B cell (primary cell): ENCODE data around the gene ZFP36L1. TPM values are rescaled to one million over a fixed set of nuclear protein-coding genes. Genes with fewer than 3 reads are reported as not detected.

Source experiments
- ATAC-seq: fragments of 200-7000 bp; cut with Tn5 transposase; one replicate; pipeline ENCODE4 v1.10.0; 2021; ENCODE audit warnings: low read depth, mild to moderate bottlenecking, moderate number of reproducible peaks, moderate library complexity
- CTCF ChIA-PET: fragments of 350-600 bp; sonication (Branson Sonifier 250); formaldehyde crosslinking; loops from one replicate; lab custom pipeline; 2021; ENCODE audit warnings: antibody characterized with exemption, inconsistent platforms; lab: Charles Lee
- POLR2A ChIA-PET: fragments of 350-600 bp; sonication (Branson Sonifier 250); formaldehyde crosslinking; loops from one replicate; lab custom pipeline; 2021; ENCODE audit warnings: antibody characterized with exemption; lab: Charles Lee
- DNase-seq: peaks from one replicate; pipeline ENCODE4 v3.0.0; 2013
- H2AFZ ChIP-seq: 2 replicates; pipeline ENCODE4 v1.6.1; 2012; ENCODE audit warnings: mild to moderate bottlenecking, low read depth, low read length; ENCODE audit not compliant: insufficient read depth, poor library complexity, severe bottlenecking
- H3K27ac ChIP-seq, 2 donors: 1 replicate in 1 of 2; 2 replicates in 1 of 2; pipeline ENCODE4 v1.5.1; 2012 to 2013; ENCODE audit warnings: low read length in 2 of 2, mild to moderate bottlenecking in 2 of 2, moderate library complexity in 1 of 2
- H3K27me3 ChIP-seq, 4 experiments: fragments of 200-600 bp in 1 of 4; sonication (generic) in 1 of 4; replicated peaks in 1 of 4; 1 replicate in 2 of 4; 2 replicates in 2 of 4; pipeline versions ENCODE4 v1.6.1 to v1.7.0; 2013 to 2016; ENCODE audit warnings: low read length in 3 of 4, mild to moderate bottlenecking in 2 of 4, mixed read lengths in 1 of 4, moderate library complexity in 1 of 4; ENCODE audit not compliant: insufficient read depth in 4 of 4, control insufficient read depth in 3 of 4; ENCODE audit errors: control extremely low read depth in 1 of 4
- H3K36me3 ChIP-seq, 2 experiments: replicated peaks in 1 of 2; 1 replicate in 1 of 2; 2 replicates in 1 of 2; pipeline versions ENCODE4 v1.6.1 to v1.7.1; 2013; ENCODE audit warnings: low read length in 1 of 2; ENCODE audit not compliant: insufficient read depth in 2 of 2, control insufficient read depth in 1 of 2; ENCODE audit errors: control extremely low read depth in 1 of 2, extremely low read depth in 1 of 2
- H3K4me1 ChIP-seq, 2 donors: fragments of 200-600 bp in 1 of 2; sonication (generic) in 1 of 2; 1 replicate in 1 of 2; 2 replicates in 1 of 2; pipeline versions ENCODE4 v1.5.1 to v1.6.1; 2013 to 2017; ENCODE audit warnings: low read length in 2 of 2; ENCODE audit not compliant: control insufficient read depth in 2 of 2, insufficient read depth in 2 of 2
- H3K4me2 ChIP-seq: replicated peaks from 2 replicates; pipeline ENCODE3; 2012; ENCODE audit warnings: mild to moderate bottlenecking, low read depth, low read length; ENCODE audit not compliant: poor library complexity, severe bottlenecking
- H3K4me3 ChIP-seq, 5 experiments: fragments of 200-600 bp in 1 of 5; sonication (generic) in 1 of 5; 1 replicate in 3 of 5; 2 replicates in 2 of 5; pipeline versions ENCODE4 v1.5.1 to v1.7.0; 2011 to 2016; ENCODE audit warnings: low read length in 4 of 5, mild to moderate bottlenecking in 4 of 5, low read depth in 2 of 5, control low read depth in 1 of 5, moderate library complexity in 1 of 5; ENCODE audit not compliant: insufficient read depth in 1 of 5; ENCODE audit errors: control extremely low read depth in 1 of 5, extremely low read depth in 1 of 5
- H3K79me2 ChIP-seq: fragments of 200-600 bp; sonication (generic); one replicate; pipeline ENCODE4 v1.6.0; 2016; ENCODE audit warnings: low read length; ENCODE audit not compliant: control insufficient read depth, insufficient read depth
- H3K9ac ChIP-seq: fragments of 200-600 bp; sonication (generic); 2 replicates; pipeline ENCODE4 v1.6.1; 2017; ENCODE audit warnings: mild to moderate bottlenecking, low read length, moderate library complexity
- H3K9me3 ChIP-seq, 3 donors: one replicate each; pipeline versions ENCODE4 v1.6.1 to v1.7.1; 2013; ENCODE audit warnings: low read length in 2 of 3; ENCODE audit not compliant: control insufficient read depth in 2 of 3, insufficient read depth in 1 of 3; ENCODE audit errors: control extremely low read depth in 1 of 3
- H4K20me1 ChIP-seq: 2 replicates; pipeline ENCODE4 v1.6.0; 2012; ENCODE audit warnings: mild to moderate bottlenecking, low read length; ENCODE audit not compliant: insufficient read depth, control insufficient read depth, poor library complexity, severe bottlenecking
- H3K27ac Mint-ChIP-seq: one replicate; pipeline ENCODE4 v1.8.0; 2021; ENCODE audit warnings: mixed read lengths
- H3K27me3 Mint-ChIP-seq: one replicate; pipeline ENCODE4 v1.8.0; 2021; ENCODE audit warnings: mixed read lengths
- H3K4me1 Mint-ChIP-seq: one replicate; pipeline ENCODE4 v1.8.0; 2021; ENCODE audit warnings: mixed read lengths
- H3K4me3 Mint-ChIP-seq: one replicate; pipeline ENCODE4 v1.8.0; 2021; ENCODE audit warnings: mixed read lengths
- H3K9me3 Mint-ChIP-seq: one replicate; pipeline ENCODE4 v1.8.0; 2022; ENCODE audit warnings: mixed read lengths; ENCODE audit not compliant: insufficient read depth
- EZH2 ChIP-seq: IDR thresholded peaks from 2 replicates; pipeline ENCODE4 v1.6.1; 2012; ENCODE audit warnings: borderline replicate concordance, low read depth, mild to moderate bottlenecking, moderate library complexity, low read length; ENCODE audit not compliant: insufficient read depth, poor library complexity, severe bottlenecking
- WGBS: methylation state at CpG from one replicate; pipeline ENCODE4 v1.1.5; 2013; ENCODE audit warnings: missing lambda C conversion rate; ENCODE audit not compliant: insufficient coverage; 5-methylcytosine and 5-hydroxymethylcytosine counted together
- intact Hi-C: fragments of 100-400 bp; cut with micrococcal nuclease; formaldehyde crosslinking; loops from one replicate; pipeline ENCODE4 v1.10.0; 2022
- polyA plus RNA-seq: library from polyadenylated mRNA; depleted of rRNA; stranded (reverse); fragments of >200 nt; gene quantifications from 2 replicates; pipeline ENCODE4 v1.2.3, GENCODE V29; 2012
- total RNA-seq, 2 donors: library from RNA; stranded (reverse); fragments of 120-200 nt in 1 of 2; gene quantifications; 1 replicate in 1 of 2; 2 replicates in 1 of 2; pipeline versions ENCODE4 v1.2.3 to v1.2.4, GENCODE V29; 2013 to 2022
- TF ChIP-seq, protein P1 (sequence below): fragments of 200-600 bp; IDR thresholded peaks from one replicate; pipeline ENCODE4 v1.8.0; 2022; ENCODE audit warnings: antibody characterized with exemption, mild to moderate bottlenecking

Gene ZFP36L1
- total and polyA plus RNA-seq, 2 donors (not counting 1 experiment from before 2014, with no cell fraction given): 572 to 983 TPM

DNA sequence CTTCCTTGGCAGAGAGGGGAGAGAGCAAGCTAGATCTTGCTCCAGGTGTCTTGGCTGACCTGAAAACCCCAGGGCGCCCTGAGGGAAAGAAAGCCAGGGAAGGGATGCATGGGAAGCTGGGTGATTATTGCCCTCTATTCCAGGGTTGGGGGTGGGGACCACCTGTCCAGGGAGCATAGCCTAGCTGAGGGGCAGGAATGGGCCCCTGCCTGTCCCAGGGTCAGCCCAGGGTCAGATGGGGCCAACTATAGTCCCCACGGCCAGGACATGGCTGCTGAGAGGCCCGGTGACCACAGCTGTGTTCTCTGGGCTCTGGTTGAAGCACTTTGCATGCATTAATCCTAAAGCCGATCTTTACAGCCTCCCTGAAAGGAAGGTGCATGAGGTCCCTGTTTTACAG lies 30.1 kb upstream of the ZFP36L1 start:
- Mint-ChIP-seq H3K27ac (no peak overlapping the region), H3K9me3 (no peaks in the 10 kb centered on the region), H3K27me3 (no peaks in the 10 kb centered on the region), H3K4me1 (peaks cover 58% of the 10 kb centered on the region), H3K4me3 (no peak overlapping the region)
- CTCF ChIA-PET: interaction anchor here (1.3 to 14.8 kb wide), 4 partner anchors 21 to 889 kb away, joined by 4 to 241 read pairs (median 68); no protein-coding TSS in a partner anchor
- no peak overlapping the region for H3K4me3 ChIP-seq
- H3K27ac ChIP-seq: no peak overlapping the region
- H3K79me2 ChIP-seq: no peaks in the 10 kb centered on the region
- no peaks in the 10 kb centered on the region for H3K36me3 ChIP-seq
- peaks cover 0 to 4% (median 0%) of the 10 kb centered on the region in 3 donors for H3K9me3 ChIP-seq
- 72% methylated on average over 4 of the region's 4 CpGs for whole genome bisulfite sequencing
- DNase-seq: no peak
- H3K4me2 ChIP-seq: peak overlapping the region; percentile 45
- H3K27me3 ChIP-seq: no peaks in the 10 kb centered on the region
- peaks cover 25 to 49% of the 10 kb centered on the region in 2 donors for H3K4me1 ChIP-seq
- no peak for ATAC-seq
- intact Hi-C loops: no loop called here
- POLR2A ChIA-PET: interaction anchor here (1.0 kb wide), 1 partner anchor 27 kb away, joined by 7 read pairs; no protein-coding TSS in a partner anchor
- no peaks in the 10 kb centered on the region for H4K20me1 ChIP-seq
- TF ChIP-seq EZH2: no peak
- TF ChIP-seq, protein P1, sequence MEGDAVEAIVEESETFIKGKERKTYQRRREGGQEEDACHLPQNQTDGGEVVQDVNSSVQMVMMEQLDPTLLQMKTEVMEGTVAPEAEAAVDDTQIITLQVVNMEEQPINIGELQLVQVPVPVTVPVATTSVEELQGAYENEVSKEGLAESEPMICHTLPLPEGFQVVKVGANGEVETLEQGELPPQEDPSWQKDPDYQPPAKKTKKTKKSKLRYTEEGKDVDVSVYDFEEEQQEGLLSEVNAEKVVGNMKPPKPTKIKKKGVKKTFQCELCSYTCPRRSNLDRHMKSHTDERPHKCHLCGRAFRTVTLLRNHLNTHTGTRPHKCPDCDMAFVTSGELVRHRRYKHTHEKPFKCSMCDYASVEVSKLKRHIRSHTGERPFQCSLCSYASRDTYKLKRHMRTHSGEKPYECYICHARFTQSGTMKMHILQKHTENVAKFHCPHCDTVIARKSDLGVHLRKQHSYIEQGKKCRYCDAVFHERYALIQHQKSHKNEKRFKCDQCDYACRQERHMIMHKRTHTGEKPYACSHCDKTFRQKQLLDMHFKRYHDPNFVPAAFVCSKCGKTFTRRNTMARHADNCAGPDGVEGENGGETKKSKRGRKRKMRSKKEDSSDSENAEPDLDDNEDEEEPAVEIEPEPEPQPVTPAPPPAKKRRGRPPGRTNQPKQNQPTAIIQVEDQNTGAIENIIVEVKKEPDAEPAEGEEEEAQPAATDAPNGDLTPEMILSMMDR: no peak
- no peak overlapping the region for H3K9ac ChIP-seq
- no peak overlapping the region for H2AFZ ChIP-seq

GRCh38 chr14:68822132-68822651 lies 29.3 kb upstream of the ZFP36L1 start:
- peaks cover 0 to 4% (median 0%) of the 10 kb centered on the region in 3 donors for H3K9me3 ChIP-seq
- peak overlapping the region; percentile 82 for H3K27ac Mint-ChIP-seq
- no peaks in the 10 kb centered on the region for H4K20me1 ChIP-seq
- H3K79me2 ChIP-seq: peaks cover 3% of the 10 kb centered on the region
- H3K4me1 Mint-ChIP-seq: peaks cover 65% of the 10 kb centered on the region
- peak overlapping the region; percentile 29 for H3K4me3 Mint-ChIP-seq
- H3K27me3 Mint-ChIP-seq: no peaks in the 10 kb centered on the region
- WGBS: 79% methylated on average over 2 of the region's 4 CpGs
- peak overlapping the region; percentile 17 to 43 for H3K27ac ChIP-seq
- no peak overlapping the region for H3K9ac ChIP-seq
- POLR2A ChIA-PET: interaction anchor here (1.0 to 1.4 kb wide), 2 partner anchors 27 to 574 kb away, joined by 4 to 7 read pairs; no protein-coding TSS in a partner anchor
- peak overlapping the region; percentile 45 for H3K4me2 ChIP-seq
- no peak overlapping the region for H2AFZ ChIP-seq
- H3K36me3 ChIP-seq: no peaks in the 10 kb centered on the region
- ATAC-seq: peak; percentile 60
- no peak overlapping the region for H3K4me3 ChIP-seq
- no peak for TF ChIP-seq EZH2
- TF ChIP-seq, protein P1: no peak
- no peaks in the 10 kb centered on the region for H3K9me3 Mint-ChIP-seq
- no peaks in the 10 kb centered on the region for H3K27me3 ChIP-seq
- H3K4me1 ChIP-seq: peaks cover 32 to 56% of the 10 kb centered on the region in 2 donors
- intact Hi-C loops: no loop called here
- DNase-seq: peak; percentile 52
- CTCF ChIA-PET: interaction anchor here (0.9 to 14.8 kb wide), 6 partner anchors 21 to 888 kb away, joined by 3 to 241 read pairs (median 38); no protein-coding TSS in a partner anchor
